22Rv1 (cell line): ENCODE data around the gene STXBP5.

ENCODE experiments used
- H3K27ac ChIP-seq: fragments of 450-650 bp; 2 replicates; pipeline ENCODE4 v1.5.1; 2017
- CTCF ChIP-seq: fragments of 450-650 bp; IDR thresholded peaks from 2 replicates; pipeline ENCODE4 v1.5.1; 2017; ENCODE audit warnings: mild to moderate bottlenecking
- ZFX ChIP-seq: fragments of 450-650 bp; IDR thresholded peaks from 2 replicates; pipeline ENCODE4 v1.6.1; 2017; ENCODE audit warnings: antibody characterized with exemption, borderline replicate concordance

Gene STXBP5

GRCh38 chr6:147204060-147204785 lies at the start of gene STXBP5:
Gene STXBP5 (plus strand): TSS chr6:147204417. CDS start chr6:147204533, 116 bp downstream.
- TF ChIP-seq ZFX (no peak), CTCF (no peak)
- H3K27ac ChIP-seq: peak within 1 kb of the TSS; percentile 93

- H3K27ac ChIP-seq: peak overlapping the region; percentile 70
Observed at GRCh38 chr6:147154454-147154853, 49.8 kb upstream of the STXBP5 start.

GRCh38 chr6:147156218-147156617 lies 48.0 kb upstream of the STXBP5 start:
- TF ChIP-seq ZFX: no peak
- no peak for TF ChIP-seq CTCF
- no peak overlapping the region for H3K27ac ChIP-seq

More at GRCh38 chr6:147154454-147154853, 49.8 kb upstream of the STXBP5 start:
- TF ChIP-seq ZFX (no peak), CTCF (no peak)

DNA sequence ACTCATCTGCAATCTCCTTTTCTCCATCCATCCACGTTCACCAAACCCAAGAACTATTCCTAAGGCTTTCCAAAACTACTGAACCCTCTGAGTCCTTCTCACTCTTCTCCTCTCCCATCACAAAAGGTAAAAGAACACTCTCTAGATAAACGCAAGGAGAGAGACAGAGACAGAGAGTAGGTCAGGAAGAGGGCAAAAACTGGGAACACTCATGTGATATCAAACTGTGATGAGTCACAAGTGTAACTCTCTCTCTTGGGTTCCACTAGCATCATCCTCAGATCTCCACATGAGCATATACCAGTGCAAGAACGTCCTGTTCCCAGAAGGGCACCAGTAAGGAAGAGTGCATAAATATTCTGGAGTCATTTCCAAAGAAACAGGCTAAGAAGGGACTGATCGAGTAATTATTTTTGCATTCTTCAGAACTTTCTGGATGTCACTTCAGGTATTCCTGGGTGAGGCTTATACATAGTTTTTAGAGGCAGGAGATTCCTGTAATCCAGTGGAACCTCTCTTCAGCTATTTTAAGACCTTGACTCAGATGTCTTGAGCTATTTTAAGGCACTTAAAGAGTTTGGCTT lies 47.3 kb upstream of the STXBP5 start:
- no peak for TF ChIP-seq ZFX
- H3K27ac ChIP-seq: no peak overlapping the region

GRCh38 chr6:147157930-147158329 lies 46.3 kb upstream of the STXBP5 start:
- H3K27ac ChIP-seq: no peak overlapping the region
- TF ChIP-seq CTCF: no peak
- TF ChIP-seq ZFX: no peak

- TF ChIP-seq ZFX: no peak
- TF ChIP-seq CTCF: no peak
- H3K27ac ChIP-seq: no peak overlapping the region
Observed at GRCh38 chr6:147158881-147159280, 45.3 kb upstream of the STXBP5 start.

- H3K27ac ChIP-seq: no peak overlapping the region
- TF ChIP-seq ZFX (no peak), CTCF (no peak)
Observed at GRCh38 chr6:147159536-147160374, 44.5 kb upstream of the STXBP5 start.
